Neural cell (in vitro differentiated cells): ENCODE measurements around the gene FUS. TPM values are rescaled to one million over a fixed set of nuclear protein-coding genes. Genes with fewer than 3 reads are reported as not detected.

Experiments
- H2AFZ ChIP-seq: fragments of 200-600, 300-800 bp; sonication (generic), shearing (Covaris generic); 2 replicates; pipeline ENCODE4 v1.6.0; 2014; ENCODE audit warnings: low read depth, mild to moderate bottlenecking, antibody characterized with exemption, low read length, moderate library complexity
- H3F3A ChIP-seq: fragments of 200-600 bp; shearing (Covaris generic); 2 replicates; pipeline ENCODE4 v1.6.1; 2016; ENCODE audit warnings: mild to moderate bottlenecking, moderate library complexity, mixed read lengths, antibody characterized with exemption, low read length; ENCODE audit not compliant: insufficient read depth, poor library complexity, severe bottlenecking
- H3K27ac ChIP-seq: fragments of 200-600, 300-800 bp; sonication (generic), shearing (Covaris generic); 2 replicates; pipeline ENCODE4 v1.5.1; 2014; ENCODE audit warnings: mild to moderate bottlenecking, low read length, moderate library complexity
- H3K27me3 ChIP-seq: fragments of 300-800, 200-600 bp; sonication (generic), shearing (Covaris generic); 2 replicates; pipeline ENCODE4 v1.6.0; 2014; ENCODE audit warnings: mild to moderate bottlenecking, low read depth, low read length, moderate library complexity; ENCODE audit not compliant: insufficient read depth
- H3K36me3 ChIP-seq: fragments of 300-800, 200-600 bp; sonication (generic), shearing (Covaris generic); 2 replicates; pipeline ENCODE4 v1.5.1; 2014; ENCODE audit warnings: mild to moderate bottlenecking, antibody characterized with exemption, low read length, moderate library complexity; ENCODE audit not compliant: insufficient read depth
- H3K4me2 ChIP-seq: fragments of 300-800, 200-600 bp; sonication (generic), shearing (Covaris generic); 2 replicates; pipeline ENCODE4 v1.6.0; 2014; ENCODE audit warnings: mild to moderate bottlenecking, low read length
- H3K4me3 ChIP-seq: fragments of 300-800, 200-600 bp; sonication (generic), shearing (Covaris generic); 2 replicates; pipeline ENCODE4 v1.5.1; 2014; ENCODE audit warnings: mild to moderate bottlenecking, low read length, moderate library complexity
- H3K79me2 ChIP-seq: fragments of 200-600 bp; shearing (Covaris generic); replicated peaks from 2 replicates; pipeline ENCODE4 v1.6.0; 2014; ENCODE audit warnings: mild to moderate bottlenecking, low read length, moderate library complexity; ENCODE audit not compliant: insufficient read depth
- H3K9ac ChIP-seq: fragments of 300-800, 200-600 bp; sonication (generic), shearing (Covaris generic); 2 replicates; pipeline ENCODE4 v1.6.1; 2016; ENCODE audit warnings: mild to moderate bottlenecking, low read length, mixed read lengths
- H3K9me2 ChIP-seq: fragments of 200-600 bp; shearing (Covaris generic); 2 replicates; pipeline ENCODE4 v1.6.1; 2016; ENCODE audit warnings: mild to moderate bottlenecking, low read length, mixed read lengths; ENCODE audit not compliant: insufficient read depth
- H3K9me3 ChIP-seq: fragments of 200-600, 300-800 bp; sonication (generic), shearing (Covaris generic); 2 replicates; pipeline ENCODE4 v1.6.1; 2016; ENCODE audit warnings: mild to moderate bottlenecking, mixed run types, low read length, moderate library complexity, mixed read lengths
- H4K20me1 ChIP-seq: fragments of 200-600 bp; shearing (Covaris generic); 2 replicates; pipeline ENCODE4 v1.6.1; 2016; ENCODE audit warnings: mild to moderate bottlenecking, mixed run types; ENCODE audit not compliant: insufficient read depth
- EP300 ChIP-seq: fragments of 450-650 bp; conservative IDR thresholded peaks from 2 replicates; pipeline ENCODE4 v1.6.1; 2014; ENCODE audit warnings: antibody characterized with exemption, mild to moderate bottlenecking, moderate library complexity; ENCODE audit not compliant: poor library complexity, severe bottlenecking
- EZH2 ChIP-seq: fragments of 200-600, 300-800 bp; shearing (Covaris generic), sonication (generic); IDR thresholded peaks from 2 replicates; pipeline ENCODE4 v1.6.1; 2014; ENCODE audit warnings: antibody characterized with exemption, low read length, borderline replicate concordance, mild to moderate bottlenecking; ENCODE audit not compliant: insufficient read depth, poor library complexity, severe bottlenecking
- MXI1 ChIP-seq: fragments of 450-650 bp; conservative IDR thresholded peaks from 2 replicates; pipeline ENCODE4 v1.6.1; 2014; ENCODE audit warnings: antibody characterized with exemption, mild to moderate bottlenecking; ENCODE audit not compliant: poor library complexity, severe bottlenecking
- POLR2AphosphoS5 ChIP-seq: IDR thresholded peaks from 2 replicates; pipeline ENCODE4 v1.6.1; 2012
- RAD21 ChIP-seq: fragments of 450-650 bp; conservative IDR thresholded peaks from 2 replicates; pipeline ENCODE4 v1.6.1; 2014; ENCODE audit warnings: antibody characterized with exemption, mild to moderate bottlenecking, moderate library complexity
- SMC3 ChIP-seq: fragments of 450-650 bp; conservative IDR thresholded peaks from 2 replicates; pipeline ENCODE4 v1.6.1; 2014; ENCODE audit warnings: antibody characterized with exemption, mild to moderate bottlenecking, moderate library complexity; ENCODE audit not compliant: poor library complexity
- TAF1 ChIP-seq: IDR thresholded peaks from 2 replicates; pipeline ENCODE4 v1.6.1; 2012; ENCODE audit warnings: low read depth
- polyA plus RNA-seq: library from polyadenylated mRNA; depleted of rRNA; stranded (reverse); fragments of >200 nt; gene quantifications from 2 replicates; pipeline ENCODE4 v1.2.3, GENCODE V29; 2014
- TF ChIP-seq, protein P1 (sequence below): fragments of 450-650 bp; IDR thresholded peaks from 2 replicates; pipeline ENCODE4 v1.5.1; 2014; ENCODE audit warnings: antibody characterized with exemption, mild to moderate bottlenecking, moderate library complexity; ENCODE audit not compliant: poor library complexity, severe bottlenecking
- TF ChIP-seq, protein P2 (sequence below): IDR thresholded peaks from 2 replicates; pipeline ENCODE4 v1.6.1; 2012; ENCODE audit warnings: borderline replicate concordance

FUS gene
- polyA plus RNA-seq, 1 donor from 2014 or later: 54.3 TPM

GRCh38 chr16:31190061-31190460, 10.1 kb downstream of the FUS start:
- Histone ChIP-seq H3K27me3 (no peaks in the 10 kb centered on the region), H3F3A (no peaks in the 10 kb centered on the region)

DNA sequence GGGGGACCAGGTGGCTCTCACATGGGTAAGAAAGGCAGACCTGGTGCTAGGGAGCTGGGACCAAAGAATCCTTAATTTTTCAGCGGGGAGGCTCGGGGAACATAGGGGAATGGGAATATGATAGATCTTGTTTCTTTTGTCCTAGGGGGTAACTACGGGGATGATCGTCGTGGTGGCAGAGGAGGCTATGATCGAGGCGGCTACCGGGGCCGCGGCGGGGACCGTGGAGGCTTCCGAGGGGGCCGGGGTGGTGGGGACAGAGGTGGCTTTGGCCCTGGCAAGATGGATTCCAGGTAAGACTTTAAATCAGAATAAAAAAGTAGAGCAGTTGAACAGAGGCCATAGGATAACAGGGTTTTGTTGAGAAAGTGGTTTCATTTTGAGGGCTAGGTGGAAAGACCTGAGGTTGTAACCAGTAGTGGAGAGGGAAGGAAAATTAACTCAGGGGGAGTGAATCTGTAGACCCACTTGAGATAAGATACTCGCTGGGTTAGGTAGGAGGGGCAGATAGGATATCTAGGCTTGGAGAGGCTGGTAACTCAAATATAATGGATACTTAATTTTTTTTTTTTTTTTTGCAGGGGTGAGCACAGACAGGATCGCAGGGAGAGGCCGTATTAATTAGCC, 11.0 kb downstream of the FUS start:
- Histone ChIP-seq H3K79me2 (peaks cover 15% of the 10 kb centered on the region), H3K36me3 (peaks cover 23% of the 10 kb centered on the region), H3K4me3 (no peak overlapping the region), H2AFZ (no peak overlapping the region), H4K20me1 (peaks cover 29% of the 10 kb centered on the region), H3K9ac (no peak overlapping the region), H3F3A (no peaks in the 10 kb centered on the region), H3K9me2 (no peaks in the 10 kb centered on the region), H3K27ac (no peak overlapping the region), H3K4me2 (no peak overlapping the region), H3K9me3 (no peaks in the 10 kb centered on the region), H3K27me3 (no peaks in the 10 kb centered on the region)
- TF ChIP-seq RAD21: no peak

More at GRCh38 chr16:31190061-31190460, 10.1 kb downstream of the FUS start:
- Histone ChIP-seq H3K36me3 (peaks cover 19% of the 10 kb centered on the region), H3K9ac (no peak overlapping the region), H4K20me1 (peaks cover 33% of the 10 kb centered on the region), H3K9me3 (no peaks in the 10 kb centered on the region), H3K27ac (no peak overlapping the region), H3K4me2 (no peak overlapping the region), H3K4me3 (no peak overlapping the region), H3K79me2 (peaks cover 20% of the 10 kb centered on the region), H3K9me2 (no peaks in the 10 kb centered on the region), H2AFZ (no peak overlapping the region)
- no peak for TF ChIP-seq TAF1
- no peak for TF ChIP-seq MXI1
- TF ChIP-seq, protein P1, sequence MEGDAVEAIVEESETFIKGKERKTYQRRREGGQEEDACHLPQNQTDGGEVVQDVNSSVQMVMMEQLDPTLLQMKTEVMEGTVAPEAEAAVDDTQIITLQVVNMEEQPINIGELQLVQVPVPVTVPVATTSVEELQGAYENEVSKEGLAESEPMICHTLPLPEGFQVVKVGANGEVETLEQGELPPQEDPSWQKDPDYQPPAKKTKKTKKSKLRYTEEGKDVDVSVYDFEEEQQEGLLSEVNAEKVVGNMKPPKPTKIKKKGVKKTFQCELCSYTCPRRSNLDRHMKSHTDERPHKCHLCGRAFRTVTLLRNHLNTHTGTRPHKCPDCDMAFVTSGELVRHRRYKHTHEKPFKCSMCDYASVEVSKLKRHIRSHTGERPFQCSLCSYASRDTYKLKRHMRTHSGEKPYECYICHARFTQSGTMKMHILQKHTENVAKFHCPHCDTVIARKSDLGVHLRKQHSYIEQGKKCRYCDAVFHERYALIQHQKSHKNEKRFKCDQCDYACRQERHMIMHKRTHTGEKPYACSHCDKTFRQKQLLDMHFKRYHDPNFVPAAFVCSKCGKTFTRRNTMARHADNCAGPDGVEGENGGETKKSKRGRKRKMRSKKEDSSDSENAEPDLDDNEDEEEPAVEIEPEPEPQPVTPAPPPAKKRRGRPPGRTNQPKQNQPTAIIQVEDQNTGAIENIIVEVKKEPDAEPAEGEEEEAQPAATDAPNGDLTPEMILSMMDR: no peak
- TF ChIP-seq SMC3: no peak
- TF ChIP-seq RAD21: no peak
- no peak for TF ChIP-seq EP300
- no peak for TF ChIP-seq POLR2AphosphoS5
- no peak for TF ChIP-seq EZH2
- TF ChIP-seq, protein P2, sequence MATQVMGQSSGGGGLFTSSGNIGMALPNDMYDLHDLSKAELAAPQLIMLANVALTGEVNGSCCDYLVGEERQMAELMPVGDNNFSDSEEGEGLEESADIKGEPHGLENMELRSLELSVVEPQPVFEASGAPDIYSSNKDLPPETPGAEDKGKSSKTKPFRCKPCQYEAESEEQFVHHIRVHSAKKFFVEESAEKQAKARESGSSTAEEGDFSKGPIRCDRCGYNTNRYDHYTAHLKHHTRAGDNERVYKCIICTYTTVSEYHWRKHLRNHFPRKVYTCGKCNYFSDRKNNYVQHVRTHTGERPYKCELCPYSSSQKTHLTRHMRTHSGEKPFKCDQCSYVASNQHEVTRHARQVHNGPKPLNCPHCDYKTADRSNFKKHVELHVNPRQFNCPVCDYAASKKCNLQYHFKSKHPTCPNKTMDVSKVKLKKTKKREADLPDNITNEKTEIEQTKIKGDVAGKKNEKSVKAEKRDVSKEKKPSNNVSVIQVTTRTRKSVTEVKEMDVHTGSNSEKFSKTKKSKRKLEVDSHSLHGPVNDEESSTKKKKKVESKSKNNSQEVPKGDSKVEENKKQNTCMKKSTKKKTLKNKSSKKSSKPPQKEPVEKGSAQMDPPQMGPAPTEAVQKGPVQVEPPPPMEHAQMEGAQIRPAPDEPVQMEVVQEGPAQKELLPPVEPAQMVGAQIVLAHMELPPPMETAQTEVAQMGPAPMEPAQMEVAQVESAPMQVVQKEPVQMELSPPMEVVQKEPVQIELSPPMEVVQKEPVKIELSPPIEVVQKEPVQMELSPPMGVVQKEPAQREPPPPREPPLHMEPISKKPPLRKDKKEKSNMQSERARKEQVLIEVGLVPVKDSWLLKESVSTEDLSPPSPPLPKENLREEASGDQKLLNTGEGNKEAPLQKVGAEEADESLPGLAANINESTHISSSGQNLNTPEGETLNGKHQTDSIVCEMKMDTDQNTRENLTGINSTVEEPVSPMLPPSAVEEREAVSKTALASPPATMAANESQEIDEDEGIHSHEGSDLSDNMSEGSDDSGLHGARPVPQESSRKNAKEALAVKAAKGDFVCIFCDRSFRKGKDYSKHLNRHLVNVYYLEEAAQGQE: no peak
